GM12892 (cell line): ENCODE data around the gene PDGFRB.

ENCODE experiments used
- DNase-seq: peaks from one replicate; pipeline ENCODE4 v3.0.0; 2011; ENCODE audit not compliant: insufficient read length
- FAIRE-seq: peaks from 2 replicates; lab custom pipeline; 2011; peaks lifted over from hg19 to GRCh38; lab: Jason Lieb, UNC
- POLR2A ChIP-seq: IDR thresholded peaks from 2 replicates; pipeline ENCODE4 v1.6.1; 2011; ENCODE audit warnings: low read depth, low read length, control low read depth
- POLR2AphosphoS5 ChIP-seq: IDR thresholded peaks from 2 replicates; pipeline ENCODE4 v1.6.1; 2011; ENCODE audit warnings: low read depth, low read length, control low read depth
- TAF1 ChIP-seq: IDR thresholded peaks from 2 replicates; pipeline ENCODE4 v1.6.1; 2011; ENCODE audit warnings: low read depth, mild to moderate bottlenecking, control low read depth, low read length, borderline replicate concordance

The PDGFRB gene

GRCh38 chr5:150168864-150169263, 13.2 kb upstream of the PDGFRB start:
- DNase-seq (no peak), FAIRE-seq (no peak)
- TF ChIP-seq POLR2A: no peak
- TF ChIP-seq POLR2AphosphoS5: no peak
- no peak for TF ChIP-seq TAF1

- no peak for DNase-seq
- no peak for FAIRE-seq
- TF ChIP-seq POLR2AphosphoS5 (no peak), POLR2A (no peak), TAF1 (no peak)
These were observed 12.3 kb upstream of the PDGFRB start for GRCh38 chr5:150167908-150168307.

DNA sequence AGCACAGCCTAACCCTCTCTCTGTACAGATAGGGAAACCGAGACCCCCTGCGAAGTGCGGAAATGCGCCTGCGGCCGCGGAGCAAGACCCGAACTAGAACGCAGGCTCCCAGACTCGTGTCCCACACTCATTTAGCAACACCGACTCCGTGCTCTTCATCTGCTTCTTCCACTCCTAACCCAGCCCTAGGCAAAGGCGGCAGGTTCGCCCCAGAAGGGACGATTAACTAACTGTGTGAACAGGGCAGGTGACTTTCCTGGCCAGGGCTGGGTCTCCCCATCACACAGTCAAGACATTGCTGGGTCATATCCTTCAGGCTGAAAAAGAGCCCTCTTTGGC, 11.8 kb upstream of the PDGFRB start:
- FAIRE-seq (no peak), DNase-seq (no peak)
- TF ChIP-seq POLR2AphosphoS5 (no peak), TAF1 (no peak), POLR2A (no peak)

DNA sequence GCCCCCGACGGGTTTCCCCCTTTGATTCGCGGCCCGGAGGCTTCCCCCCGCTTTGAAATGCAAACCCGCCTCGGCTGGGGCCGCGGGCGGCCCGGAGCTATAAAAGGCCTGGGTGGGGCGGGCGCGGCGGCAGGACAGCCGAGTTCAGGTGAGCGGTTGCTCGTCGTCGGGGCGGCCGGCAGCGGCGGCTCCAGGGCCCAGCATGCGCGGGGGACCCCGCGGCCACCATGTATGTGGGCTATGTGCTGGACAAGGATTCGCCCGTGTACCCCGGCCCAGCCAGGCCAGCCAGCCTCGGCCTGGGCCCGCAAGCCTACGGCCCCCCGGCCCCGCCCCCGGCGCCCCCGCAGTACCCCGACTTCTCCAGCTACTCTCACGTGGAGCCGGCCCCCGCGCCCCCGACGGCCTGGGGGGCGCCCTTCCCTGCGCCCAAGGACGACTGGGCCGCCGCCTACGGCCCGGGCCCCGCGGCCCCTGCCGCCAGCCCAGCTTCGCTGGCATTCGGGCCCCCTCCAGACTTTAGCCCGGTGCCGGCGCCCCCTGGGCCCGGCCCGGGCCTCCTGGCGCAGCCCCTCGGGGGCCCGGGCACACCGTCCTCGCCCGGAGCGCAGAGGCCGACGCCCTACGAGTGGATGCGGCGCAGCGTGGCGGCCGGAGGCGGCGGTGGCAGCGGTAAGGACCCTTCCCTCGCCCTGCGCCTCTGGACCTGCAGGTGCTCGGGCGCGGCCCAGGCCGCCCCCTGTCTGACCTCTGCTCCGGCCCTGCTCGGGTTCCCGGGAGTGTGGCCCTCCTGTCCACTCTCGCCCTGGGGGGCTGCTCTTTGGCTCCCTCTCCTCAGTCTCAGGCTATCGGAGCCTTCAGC, 11.2 kb upstream of the PDGFRB start, which contains the start of gene CDX1:
Gene CDX1 (plus strand): TSS at position 129 of the 862 bp plus-strand sequence. CDS start 99 bp downstream, at position 228.
- no peak for TF ChIP-seq POLR2AphosphoS5
- TF ChIP-seq TAF1: no peak
- no peak for TF ChIP-seq POLR2A
- DNase-seq (no peak), FAIRE-seq (no peak)

GRCh38 chr5:150166037-150166649, 10.5 kb upstream of the PDGFRB start:
- FAIRE-seq: no peak
- DNase-seq: no peak
- TF ChIP-seq POLR2AphosphoS5: no peak
- TF ChIP-seq TAF1: no peak
- no peak for TF ChIP-seq POLR2A

DNA sequence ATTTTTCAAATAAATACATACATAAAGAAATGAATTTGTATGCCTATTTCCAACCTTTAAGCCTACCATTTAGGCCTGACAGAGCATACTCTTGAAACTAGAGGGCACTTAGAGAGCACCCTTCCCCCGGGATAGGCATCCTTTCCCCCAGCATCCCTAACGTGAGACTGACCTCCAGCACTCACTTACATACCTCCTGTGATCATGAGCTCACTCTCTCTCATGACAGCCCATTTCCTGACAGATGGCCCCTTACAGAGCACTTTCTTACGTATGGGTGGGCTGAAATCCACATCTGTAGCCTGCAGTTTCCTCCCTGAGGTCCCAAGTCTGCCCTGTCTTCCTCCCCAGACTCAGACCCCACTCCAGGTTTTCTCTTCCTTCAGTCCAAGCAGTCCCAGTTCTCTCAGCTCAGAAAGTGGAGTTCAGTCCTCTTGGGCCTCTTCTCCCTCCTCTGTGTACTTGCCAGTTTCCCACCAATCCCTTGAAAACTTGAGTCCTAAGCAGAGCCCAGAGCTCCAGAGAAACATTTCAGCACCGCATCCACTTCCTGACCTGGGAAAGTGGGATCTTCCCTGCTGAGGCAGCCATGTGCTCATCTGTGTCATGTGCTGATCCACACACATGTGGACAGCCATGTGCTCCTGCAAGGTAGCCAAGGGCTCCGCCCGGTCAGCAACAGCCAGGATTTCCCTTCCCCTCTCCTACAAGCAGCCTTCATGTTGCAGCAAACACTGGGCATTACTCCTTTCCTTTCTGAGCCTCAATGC, 8.8 kb upstream of the PDGFRB start:
- TF ChIP-seq TAF1: no peak
- no peak for DNase-seq
- FAIRE-seq: no peak

GRCh38 chr5:150163547-150164059, 8.0 kb upstream of the PDGFRB start:
- FAIRE-seq (no peak), DNase-seq (no peak)
- TF ChIP-seq TAF1 (no peak), POLR2AphosphoS5 (no peak), POLR2A (no peak)

- no peak for TF ChIP-seq TAF1
- no peak for TF ChIP-seq POLR2AphosphoS5
- TF ChIP-seq POLR2A: no peak
- DNase-seq (no peak), FAIRE-seq (no peak)
These were observed 7.4 kb upstream of the PDGFRB start for GRCh38 chr5:150163035-150163434.

DNA sequence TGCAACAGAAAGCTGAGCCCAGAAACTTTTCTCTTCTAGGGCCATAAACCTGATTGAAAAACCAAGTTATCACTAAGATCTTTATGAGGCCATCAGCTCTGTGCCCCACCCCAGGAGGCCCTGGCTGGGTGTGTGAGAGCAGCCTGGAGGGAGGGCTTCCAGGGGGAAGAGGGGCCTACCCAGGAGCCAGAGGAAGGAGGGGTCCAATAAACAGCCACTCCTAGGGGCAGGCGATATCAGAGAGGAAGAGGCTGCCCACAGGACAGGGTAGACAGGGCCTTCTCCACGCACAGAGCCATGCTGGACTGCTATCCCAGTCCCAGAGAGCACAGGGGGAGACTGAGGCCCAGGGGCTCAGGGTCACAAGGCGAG, 6.5 kb upstream of the PDGFRB start:
- no peak for TF ChIP-seq TAF1
- no peak for TF ChIP-seq POLR2AphosphoS5
- TF ChIP-seq POLR2A: no peak
- FAIRE-seq (no peak), DNase-seq (no peak)

GRCh38 chr5:150161242-150162141, 5.8 kb upstream of the PDGFRB start:
- no peak for TF ChIP-seq TAF1
- TF ChIP-seq POLR2AphosphoS5: no peak
- TF ChIP-seq POLR2A: no peak
- FAIRE-seq (peak; percentile 53), DNase-seq (peak; percentile 79)

DNA sequence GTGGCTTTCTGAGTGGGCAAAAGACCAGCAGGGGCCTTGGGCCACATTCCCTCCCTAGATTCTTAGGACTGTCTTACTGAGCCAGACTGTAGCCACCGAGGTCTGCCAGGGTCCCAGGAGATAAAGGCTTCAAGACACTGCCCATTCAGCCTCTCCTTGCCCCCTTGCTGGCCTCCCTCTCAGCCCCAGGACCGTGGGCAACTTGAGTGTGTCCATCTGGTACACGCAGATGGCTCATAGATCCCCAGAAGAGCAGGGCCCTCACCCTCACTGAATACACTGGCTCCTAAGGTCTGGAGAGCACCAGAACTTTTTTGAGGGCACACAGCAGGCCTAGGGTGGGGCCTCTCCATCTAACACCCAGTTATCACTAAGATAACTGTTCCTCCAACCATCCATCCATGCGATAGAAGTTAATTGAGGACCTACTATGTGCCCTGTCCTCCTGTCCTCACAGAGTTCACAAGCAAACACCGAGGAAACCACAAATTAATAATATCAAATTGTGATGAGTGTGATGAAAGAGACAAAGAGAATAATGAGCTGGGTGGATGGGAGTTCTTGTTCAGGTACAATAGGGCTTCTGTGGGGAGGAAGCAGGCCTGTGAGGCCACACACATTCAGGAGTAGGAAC, 4.9 kb upstream of the PDGFRB start:
- TF ChIP-seq TAF1 (no peak), POLR2A (no peak), POLR2AphosphoS5 (no peak)
- DNase-seq (no peak), FAIRE-seq (no peak)
